PC-3 (cell line): Measurements from ENCODE around the gene EPHB1.

Experiments used
- EZH2 ChIP-seq: fragments of 300-600 bp; sonication (generic); IDR thresholded peaks from one replicate; pipeline ENCODE4 v1.6.1; 2017; ENCODE audit warnings: antibody characterized with exemption, mild to moderate bottlenecking, low read length; ENCODE audit not compliant: unreplicated experiment
- EZH2phosphoT487 ChIP-seq: fragments of 300-600 bp; sonication (generic); IDR thresholded peaks from 2 replicates; pipeline ENCODE4 v1.6.1; 2018; ENCODE audit warnings: mild to moderate bottlenecking, antibody characterized with exemption, low read length, borderline replicate concordance
- TF ChIP-seq, protein P1 (sequence below): fragments of 300-600 bp; sonication (generic); conservative IDR thresholded peaks from 2 replicates; pipeline ENCODE4 v1.5.1; 2017; ENCODE audit warnings: antibody characterized with exemption, low read depth, mild to moderate bottlenecking, low read length

DNA sequence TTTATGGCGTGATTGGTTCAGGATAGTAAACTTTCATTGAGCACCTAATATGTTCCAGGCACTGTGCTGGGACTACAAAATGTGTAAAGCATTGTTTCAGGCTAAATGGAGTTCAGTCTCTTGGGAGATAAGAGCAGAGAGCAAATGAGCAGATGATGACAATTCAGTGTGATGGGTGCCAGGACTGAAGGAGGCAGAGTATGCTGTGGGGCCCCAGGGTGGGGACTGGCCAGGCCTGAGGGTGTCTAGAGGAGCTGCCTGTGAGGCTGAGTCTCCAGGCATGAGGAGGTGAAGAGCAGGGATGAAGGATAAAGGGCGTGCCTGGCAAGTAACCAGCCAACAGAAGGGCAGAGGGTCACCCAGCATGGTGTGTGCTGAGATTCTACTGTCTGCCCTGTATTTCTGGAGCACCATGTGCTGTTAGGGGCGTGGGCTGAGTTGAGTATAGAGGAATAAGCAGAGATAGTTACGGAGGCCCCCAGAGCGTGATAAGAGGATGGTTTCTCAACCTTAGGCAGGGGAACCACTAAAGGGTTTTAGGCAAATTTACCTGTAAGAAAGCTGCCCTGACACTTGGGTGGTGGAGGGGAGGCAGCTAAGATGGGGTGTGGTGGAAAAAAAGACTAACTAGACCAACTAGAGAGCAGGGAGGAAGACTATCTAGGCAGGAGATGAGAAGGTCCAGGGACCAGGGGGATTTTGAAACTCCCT, 38.5 kb downstream of the EPHB1 start:
- TF ChIP-seq, protein P1, sequence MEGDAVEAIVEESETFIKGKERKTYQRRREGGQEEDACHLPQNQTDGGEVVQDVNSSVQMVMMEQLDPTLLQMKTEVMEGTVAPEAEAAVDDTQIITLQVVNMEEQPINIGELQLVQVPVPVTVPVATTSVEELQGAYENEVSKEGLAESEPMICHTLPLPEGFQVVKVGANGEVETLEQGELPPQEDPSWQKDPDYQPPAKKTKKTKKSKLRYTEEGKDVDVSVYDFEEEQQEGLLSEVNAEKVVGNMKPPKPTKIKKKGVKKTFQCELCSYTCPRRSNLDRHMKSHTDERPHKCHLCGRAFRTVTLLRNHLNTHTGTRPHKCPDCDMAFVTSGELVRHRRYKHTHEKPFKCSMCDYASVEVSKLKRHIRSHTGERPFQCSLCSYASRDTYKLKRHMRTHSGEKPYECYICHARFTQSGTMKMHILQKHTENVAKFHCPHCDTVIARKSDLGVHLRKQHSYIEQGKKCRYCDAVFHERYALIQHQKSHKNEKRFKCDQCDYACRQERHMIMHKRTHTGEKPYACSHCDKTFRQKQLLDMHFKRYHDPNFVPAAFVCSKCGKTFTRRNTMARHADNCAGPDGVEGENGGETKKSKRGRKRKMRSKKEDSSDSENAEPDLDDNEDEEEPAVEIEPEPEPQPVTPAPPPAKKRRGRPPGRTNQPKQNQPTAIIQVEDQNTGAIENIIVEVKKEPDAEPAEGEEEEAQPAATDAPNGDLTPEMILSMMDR = no peak
- no peak for TF ChIP-seq EZH2
- no peak for TF ChIP-seq EZH2phosphoT487
